HG02970 (cell line): ENCODE data around the gene RNASE8.

Experiments
- ATAC-seq: cut with Tn5 transposase; IDR thresholded peaks from one replicate; pipeline ENCODE4 v1.9.1; 2021; ENCODE audit warnings: mild to moderate bottlenecking, moderate library complexity, moderate number of reproducible peaks; ENCODE audit not compliant: unreplicated experiment, low FRiP score

The RNASE8 gene

GRCh38 chr14:21049271-21049673, 8.3 kb upstream of the RNASE8 start:
- no peak for ATAC-seq

- no peak for ATAC-seq
Measured at GRCh38 chr14:21050597-21050996, 7.0 kb upstream of the RNASE8 start.

- ATAC-seq: no peak
Measured at GRCh38 chr14:21053184-21054122, 4.2 kb upstream of the RNASE8 start.

GRCh38 chr14:21054123-21054767, 3.4 kb upstream of the RNASE8 start:
- no peak for ATAC-seq

GRCh38 chr14:21054768-21055145, 2.9 kb upstream of the RNASE8 start:
- no peak for ATAC-seq

- no peak for ATAC-seq
Measured at GRCh38 chr14:21055432-21056117, 2.0 kb upstream of the RNASE8 start.

- no peak for ATAC-seq
Measured at GRCh38 chr14:21056520-21057163, 980 bp upstream of the RNASE8 start.

GRCh38 chr14:21058903-21059302, 1.3 kb downstream of the RNASE8 start:
- no peak for ATAC-seq

- no peak for ATAC-seq
Measured at GRCh38 chr14:21059842-21060613, 2.4 kb downstream of the RNASE8 start.

GRCh38 chr14:21060614-21061346, 3.2 kb downstream of the RNASE8 start:
- no peak for ATAC-seq

GRCh38 chr14:21061347-21061668, 3.7 kb downstream of the RNASE8 start:
- no peak for ATAC-seq

- ATAC-seq: no peak
Measured at GRCh38 chr14:21063479-21063878, 5.9 kb downstream of the RNASE8 start.

GRCh38 chr14:21066882-21067502, 9.4 kb downstream of the RNASE8 start:
- ATAC-seq: no peak

- no peak for ATAC-seq
Measured at GRCh38 chr14:21068521-21069387, 11.1 kb downstream of the RNASE8 start.

GRCh38 chr14:21069388-21070082, 11.9 kb downstream of the RNASE8 start:
- ATAC-seq: no peak

- ATAC-seq: no peak
Measured at GRCh38 chr14:21070083-21070609, 12.5 kb downstream of the RNASE8 start, which contains the start of gene ARHGEF40. TSS of gene ARHGEF40 (plus strand) at chr14:21070304. CDS start at chr14:21070397, 93 bp downstream.

GRCh38 chr14:21070610-21071224, 13.1 kb downstream of the RNASE8 start:
- no peak for ATAC-seq
